T-helper 17 cell (primary cell): ENCODE measurements around the gene MOK. TPM values are rescaled to one million over a fixed set of nuclear protein-coding genes. Genes with fewer than 3 reads are reported as not detected.
"Not testable (repeated sequence)": the region's sequence is repeated elsewhere in the genome, so short reads cannot be mapped to it uniquely, and the experiment has no call there.

Experiments used
- ATAC-seq: fragments of 150-1000 bp; cut with Tn5 transposase; 2 replicates; pipeline ENCODE4 v1.10.0; 2021; ENCODE audit warnings: mild to moderate bottlenecking, moderate library complexity
- DNase-seq, 3 donors: peaks; one replicate each; pipeline versions ENCODE4 v3.0.0 to v3.0.0-alpha.2; 2020 to 2021
- H3K9me3 ChIP-seq: one replicate; pipeline ENCODE4 v1.7.0; 2013; ENCODE audit warnings: low read length, mild to moderate bottlenecking; ENCODE audit not compliant: control insufficient read depth, poor library complexity, severe bottlenecking
- H3K27ac Mint-ChIP-seq: one replicate; pipeline ENCODE4 v1.8.0; 2022; ENCODE audit warnings: mild to moderate bottlenecking, moderate library complexity, mixed read lengths
- H3K27me3 Mint-ChIP-seq: one replicate; pipeline ENCODE4 v1.8.0; 2022; ENCODE audit warnings: mixed read lengths
- H3K36me3 Mint-ChIP-seq: one replicate; pipeline ENCODE4 v1.8.0; 2022; ENCODE audit warnings: low read depth, mixed read lengths
- H3K4me1 Mint-ChIP-seq: one replicate; pipeline ENCODE4 v1.8.0; 2022; ENCODE audit warnings: mild to moderate bottlenecking, mixed read lengths
- H3K4me3 Mint-ChIP-seq: one replicate; pipeline ENCODE4 v1.8.0; 2022; ENCODE audit warnings: mild to moderate bottlenecking, moderate library complexity, mixed read lengths
- total RNA-seq, 4 donors: library from RNA in 2 of 4; stranded (reverse) in 2 of 4; gene quantifications; one replicate each; pipeline ENCODE4 v1.2.3 and lab custom pipeline; 2022 to 2026

Gene MOK
- total RNA-seq, 2 donors from 2014 or later, result 3.7 to 4.7 TPM

DNA sequence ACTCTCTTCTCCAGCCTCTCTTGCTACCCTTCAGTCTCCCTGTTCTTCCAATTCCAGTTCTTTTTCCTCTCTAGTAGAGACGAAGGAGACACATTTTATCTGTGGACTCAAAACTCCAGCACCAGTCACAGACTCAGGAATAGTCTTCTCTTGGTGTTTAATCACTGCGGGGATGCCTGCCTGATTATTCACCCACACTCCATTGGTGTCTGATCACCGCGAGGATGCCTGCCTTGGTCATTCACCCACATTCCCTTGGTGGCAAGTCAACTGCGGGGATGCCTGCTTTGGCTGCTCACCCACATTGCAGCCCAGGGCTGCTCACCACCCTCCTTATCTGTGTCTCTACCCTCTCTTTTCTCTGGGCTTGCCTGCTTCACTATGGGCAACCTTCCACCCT lies 64.5 kb downstream of the MOK start:
- not testable (repeated sequence) for H3K27ac Mint-ChIP-seq, H3K4me3 Mint-ChIP-seq, H3K4me1 Mint-ChIP-seq

GRCh38 chr14:102239231-102239630 lies 65.7 kb downstream of the MOK start:
- no peaks in the 10 kb centered on the region for H3K9me3 ChIP-seq
- Mint-ChIP-seq H3K36me3 (peaks cover 2% of the 10 kb centered on the region), H3K27me3 (no peaks in the 10 kb centered on the region), H3K4me3 (no peak overlapping the region), H3K27ac (no peak overlapping the region), H3K4me1 (no peaks in the 10 kb centered on the region)
- DNase-seq (no peak), ATAC-seq (no peak)

More for the DNA sequence above, 64.5 kb downstream of the MOK start:
- not testable (repeated sequence) for ATAC-seq, H3K9me3 ChIP-seq, H3K27me3 Mint-ChIP-seq, DNase-seq, H3K36me3 Mint-ChIP-seq

DNA sequence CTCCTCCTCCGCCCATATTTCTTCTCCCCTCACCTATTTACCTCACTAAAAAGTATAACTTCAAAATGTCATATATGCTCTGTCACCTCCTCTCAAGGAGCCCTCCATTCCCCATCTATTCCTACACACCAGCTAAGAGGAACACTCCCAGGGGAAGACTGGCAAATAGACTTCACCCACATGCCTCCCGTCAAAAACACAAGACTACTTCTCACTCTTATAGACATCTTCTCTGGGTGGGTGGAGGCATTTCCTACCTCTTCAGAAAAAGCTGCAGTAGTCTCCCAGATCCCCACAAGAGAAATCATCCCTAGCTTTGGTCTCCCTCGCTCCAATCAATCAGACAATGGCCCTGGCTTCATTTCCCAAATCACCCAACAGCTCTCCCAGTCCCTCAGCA lies 66.2 kb downstream of the MOK start:
- Mint-ChIP-seq H3K27ac (no peak overlapping the region), H3K4me1 (no peaks in the 10 kb centered on the region), H3K36me3 (peaks cover 2% of the 10 kb centered on the region), H3K27me3 (no peaks in the 10 kb centered on the region), H3K4me3 (no peak overlapping the region)
- no peak for ATAC-seq
- no peaks in the 10 kb centered on the region for H3K9me3 ChIP-seq
- no peak for DNase-seq

GRCh38 chr14:102238131-102238530 lies 66.8 kb downstream of the MOK start:
- Mint-ChIP-seq H3K27ac (no peak overlapping the region), H3K36me3 (peaks cover 2% of the 10 kb centered on the region), H3K27me3 (no peaks in the 10 kb centered on the region), H3K4me3 (no peak overlapping the region), H3K4me1 (no peaks in the 10 kb centered on the region)
- H3K9me3 ChIP-seq, result no peaks in the 10 kb centered on the region
- DNase-seq (no peak), ATAC-seq (no peak)

DNA sequence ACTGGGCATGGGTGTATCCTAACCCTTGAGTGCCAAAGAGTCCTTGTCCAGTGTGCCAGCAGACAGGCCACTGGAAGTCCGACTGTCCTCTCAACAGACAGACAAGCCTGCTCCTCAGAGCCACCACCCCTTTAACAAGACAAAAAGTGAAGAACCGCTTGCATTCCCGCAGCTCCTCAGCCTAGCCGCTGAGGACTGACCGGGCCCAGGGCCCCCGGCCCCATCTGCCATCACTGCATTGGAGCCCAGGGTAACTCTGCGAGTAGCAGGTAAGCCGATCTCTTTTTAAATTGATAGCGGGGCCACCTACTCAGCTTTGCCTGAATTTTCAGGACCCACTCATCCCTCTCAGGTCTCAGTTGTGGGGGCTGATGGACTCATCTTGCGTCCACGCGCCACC lies 68.9 kb downstream of the MOK start:
- Mint-ChIP-seq H3K4me1 (no peaks in the 10 kb centered on the region), H3K36me3 (peaks cover under 1% of the 10 kb centered on the region), H3K27ac (no peak overlapping the region), H3K27me3 (no peaks in the 10 kb centered on the region), H3K4me3 (no peak overlapping the region)
- no peaks in the 10 kb centered on the region for H3K9me3 ChIP-seq
- ATAC-seq, result no peak
- no peak for DNase-seq

DNA sequence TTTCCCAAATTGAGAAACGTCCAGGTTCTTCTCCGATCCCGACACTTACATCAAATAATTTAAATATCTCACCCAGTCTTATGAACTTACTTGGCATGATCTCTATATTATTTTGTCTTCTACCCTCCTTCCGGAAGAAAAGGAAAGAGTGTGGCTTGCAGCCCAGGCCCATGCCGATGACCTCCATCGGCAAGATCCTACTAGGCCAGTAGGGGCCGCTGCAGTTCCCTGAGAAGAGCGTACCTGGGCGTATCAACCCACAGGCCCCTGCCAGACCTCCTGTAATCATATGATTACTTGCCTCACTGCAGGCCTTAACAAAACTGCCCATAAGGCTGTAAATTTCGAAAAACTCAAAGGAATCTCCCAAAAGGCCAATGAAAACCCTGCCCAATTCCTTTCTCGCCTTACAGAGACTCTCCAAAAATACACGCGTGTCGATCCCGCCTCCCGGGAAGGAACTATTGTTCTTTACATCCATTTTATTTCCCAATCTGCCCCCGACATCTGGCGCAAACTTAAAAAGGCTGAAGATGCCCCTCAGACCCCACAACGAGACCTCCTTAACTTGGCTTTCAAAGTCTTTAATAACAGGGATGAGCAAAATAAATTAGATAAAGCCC lies 69.6 kb downstream of the MOK start:
- H3K9me3 ChIP-seq, result no peaks in the 10 kb centered on the region
- H3K4me1 Mint-ChIP-seq, result no peaks in the 10 kb centered on the region
- DNase-seq (peak; percentile 48 to 66 (median 51)), ATAC-seq (peak; percentile 96)
- no peaks in the 10 kb centered on the region for H3K36me3 Mint-ChIP-seq
- no peak overlapping the region for H3K27ac Mint-ChIP-seq
- H3K27me3 Mint-ChIP-seq, result no peaks in the 10 kb centered on the region
- H3K4me3 Mint-ChIP-seq, result no peak overlapping the region

DNA sequence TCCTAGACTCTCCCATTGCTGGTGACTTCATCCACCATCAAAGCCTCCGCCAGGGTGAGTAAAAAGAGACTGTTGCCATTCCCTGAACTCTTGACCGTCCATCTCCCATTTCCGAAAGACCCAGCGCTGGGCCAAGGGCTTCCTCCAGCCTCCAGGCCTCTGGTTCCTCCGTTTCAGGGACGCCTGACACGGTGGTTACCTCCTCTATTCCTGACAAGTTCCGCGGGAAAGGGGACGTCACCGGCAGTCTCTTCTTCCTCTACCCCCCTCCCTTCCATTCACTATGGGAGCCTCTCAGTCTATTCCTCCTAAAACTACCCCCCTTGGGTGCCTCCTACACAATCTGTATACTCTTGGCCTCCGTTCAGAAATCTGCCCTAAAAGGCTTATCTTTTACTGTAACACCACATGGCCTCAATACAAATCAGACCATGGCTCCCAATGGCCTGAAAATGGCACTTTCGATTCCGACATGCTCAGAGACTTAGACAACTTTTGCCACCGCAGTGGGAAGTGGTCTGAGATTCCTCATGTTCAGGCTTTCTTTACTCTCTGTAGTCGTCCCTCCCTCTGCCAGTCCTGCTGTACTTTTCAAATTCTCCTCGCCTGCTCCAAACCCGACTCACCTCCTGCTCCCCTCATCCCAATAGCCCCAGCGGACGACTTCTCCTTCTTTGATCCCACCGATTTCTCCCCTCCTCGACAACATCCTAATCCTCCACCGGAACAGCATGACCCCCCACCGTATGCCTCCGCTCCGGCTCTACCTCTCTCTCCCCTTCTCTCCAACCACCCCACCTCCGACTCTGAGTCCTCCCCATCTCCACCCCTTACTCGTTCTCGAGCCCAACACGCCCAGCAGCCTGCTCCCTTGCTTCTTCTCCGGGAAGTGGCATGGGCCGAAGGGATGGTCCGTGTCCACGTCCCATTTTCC lies 70.4 kb downstream of the MOK start:
- H3K27me3 Mint-ChIP-seq, result no peaks in the 10 kb centered on the region
- no peaks in the 10 kb centered on the region for H3K4me1 Mint-ChIP-seq
- H3K27ac Mint-ChIP-seq, result no peak overlapping the region

GRCh38 chr14:102233081-102233480 lies 71.9 kb downstream of the MOK start:
- Mint-ChIP-seq H3K4me1 (no peaks in the 10 kb centered on the region), H3K4me3 (no peak overlapping the region), H3K36me3 (no peaks in the 10 kb centered on the region), H3K27me3 (no peaks in the 10 kb centered on the region), H3K27ac (no peak overlapping the region)
- no peak for ATAC-seq
- H3K9me3 ChIP-seq, result no peaks in the 10 kb centered on the region
- DNase-seq, result no peak

More for the DNA sequence above, 70.4 kb downstream of the MOK start:
- DNase-seq, result no peak
- ATAC-seq, result no peak
- H3K9me3 ChIP-seq, result no peaks in the 10 kb centered on the region
- no peak overlapping the region for H3K4me3 Mint-ChIP-seq
- no peaks in the 10 kb centered on the region for H3K36me3 Mint-ChIP-seq

- no peaks in the 10 kb centered on the region for H3K9me3 ChIP-seq
- ATAC-seq, result no peak
- Mint-ChIP-seq H3K27ac (no peak overlapping the region), H3K36me3 (no peaks in the 10 kb centered on the region), H3K4me3 (no peak overlapping the region), H3K4me1 (no peaks in the 10 kb centered on the region), H3K27me3 (no peaks in the 10 kb centered on the region)
- no peak for DNase-seq
These were observed 72.7 kb downstream of the MOK start for GRCh38 chr14:102232348-102232625.

GRCh38 chr14:102231476-102232347 lies 73.3 kb downstream of the MOK start:
- Mint-ChIP-seq H3K27me3 (no peaks in the 10 kb centered on the region), H3K27ac (no peak overlapping the region), H3K4me3 (peak overlapping the region; percentile 19), H3K4me1 (no peaks in the 10 kb centered on the region), H3K36me3 (no peaks in the 10 kb centered on the region)
- no peaks in the 10 kb centered on the region for H3K9me3 ChIP-seq
- ATAC-seq, result no peak
- no peak for DNase-seq

DNA sequence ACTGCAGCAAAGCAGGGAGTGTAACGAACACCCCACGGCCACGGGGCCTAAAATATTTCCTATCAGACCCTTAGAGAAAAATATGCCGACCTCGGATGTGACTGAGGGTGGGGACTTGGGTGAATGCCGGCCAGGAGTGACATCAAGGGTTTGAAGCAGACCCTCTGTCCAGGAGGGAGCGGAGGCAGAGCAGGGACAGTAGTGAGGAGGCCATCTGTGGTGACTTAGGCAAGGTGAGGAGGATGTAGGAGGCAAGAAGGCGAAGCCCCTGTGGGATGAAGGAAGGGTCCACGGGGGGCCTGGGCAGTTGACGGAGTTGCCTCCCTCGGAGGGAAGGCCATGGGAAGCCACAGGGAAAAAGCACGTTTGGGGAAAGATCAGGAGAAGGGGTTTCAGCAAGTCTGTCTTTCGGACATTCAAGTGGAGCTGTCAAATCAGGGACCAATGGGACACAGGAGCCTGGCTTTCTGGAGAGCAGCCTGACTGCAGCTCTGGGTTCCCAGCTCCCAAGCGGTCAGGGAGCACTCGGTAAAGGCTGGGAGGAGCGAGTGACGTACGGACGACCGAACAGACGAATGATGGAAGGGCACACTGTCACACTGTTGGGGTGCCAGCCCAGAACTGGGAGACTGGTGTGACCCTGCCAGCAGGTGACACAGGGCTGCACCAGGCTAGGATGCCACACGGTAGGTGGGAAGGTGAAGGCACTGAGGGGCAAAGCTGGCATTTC lies 74.3 kb downstream of the MOK start:
- ATAC-seq (no peak), DNase-seq (no peak)
- H3K27ac Mint-ChIP-seq, result no peak overlapping the region
- no peaks in the 10 kb centered on the region for H3K36me3 Mint-ChIP-seq
- no peaks in the 10 kb centered on the region for H3K9me3 ChIP-seq
- no peak overlapping the region for H3K4me3 Mint-ChIP-seq
- no peaks in the 10 kb centered on the region for H3K27me3 Mint-ChIP-seq
- H3K4me1 Mint-ChIP-seq, result no peaks in the 10 kb centered on the region

DNA sequence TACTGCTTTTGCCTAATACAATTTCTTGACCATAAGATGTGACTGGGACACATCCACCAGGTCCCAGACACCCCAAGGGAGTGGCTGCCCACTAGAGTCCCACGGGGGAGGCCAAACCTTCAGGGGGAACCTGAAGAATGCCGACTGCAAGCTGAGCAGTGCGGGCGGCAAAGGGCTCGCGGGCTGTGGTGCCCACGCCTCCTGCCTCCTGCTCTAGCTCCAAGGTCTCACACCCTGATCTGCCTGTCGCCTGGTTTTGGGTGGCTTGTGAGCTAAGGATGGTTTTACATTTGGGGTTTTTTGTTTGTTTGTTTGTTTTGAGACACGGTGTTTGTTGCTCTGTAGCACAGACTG lies 75.2 kb downstream of the MOK start:
- no peak overlapping the region for H3K27ac Mint-ChIP-seq
- H3K4me1 Mint-ChIP-seq, result no peaks in the 10 kb centered on the region
- H3K36me3 Mint-ChIP-seq, result no peaks in the 10 kb centered on the region
- H3K9me3 ChIP-seq, result no peaks in the 10 kb centered on the region
- H3K4me3 Mint-ChIP-seq, result no peak overlapping the region
- H3K27me3 Mint-ChIP-seq, result no peaks in the 10 kb centered on the region
- DNase-seq (no peak), ATAC-seq (no peak)
